ACC112 (cell line): Measurements from ENCODE around the gene USH2A.

Experiments used
- H2AFZ ChIP-seq: fragments of 200-600 bp; sonication (generic); one replicate; pipeline ENCODE4 v1.6.0; 2017; ENCODE audit warnings: antibody characterized with exemption, low read length; ENCODE audit not compliant: unreplicated experiment
- H3K27ac ChIP-seq: fragments of 200-600 bp; sonication (generic); 2 replicates; pipeline ENCODE4 v1.5.1; 2014; ENCODE audit warnings: low read depth, mild to moderate bottlenecking, antibody characterized with exemption, low read length, moderate library complexity
- H3K27me3 ChIP-seq: fragments of 200-600 bp; sonication (generic); 2 replicates; pipeline ENCODE4 v1.6.1; 2014; ENCODE audit warnings: mild to moderate bottlenecking, antibody characterized with exemption, low read length, moderate library complexity, mixed read lengths; ENCODE audit not compliant: insufficient read depth
- H3K36me3 ChIP-seq: fragments of 200-600 bp; sonication (generic); 2 replicates; pipeline ENCODE4 v1.6.1; 2016; ENCODE audit warnings: mild to moderate bottlenecking, antibody characterized with exemption, low read length, moderate library complexity, mixed read lengths; ENCODE audit not compliant: insufficient read depth
- H3K4me1 ChIP-seq: fragments of 200-600 bp; sonication (generic); one replicate; pipeline ENCODE4 v1.6.1; 2016; ENCODE audit warnings: low read length, mixed read lengths; ENCODE audit not compliant: insufficient read depth, unreplicated experiment, control insufficient read depth
- H3K4me3 ChIP-seq: fragments of 200-600 bp; sonication (generic); 2 replicates; pipeline ENCODE4 v1.5.1; 2014; ENCODE audit warnings: mild to moderate bottlenecking, low read depth, low read length
- H3K79me2 ChIP-seq: fragments of 200-600 bp; sonication (generic); one replicate; pipeline ENCODE4 v1.6.0; 2016; ENCODE audit warnings: low read length; ENCODE audit not compliant: control insufficient read depth, unreplicated experiment, insufficient read depth

The USH2A gene

DNA sequence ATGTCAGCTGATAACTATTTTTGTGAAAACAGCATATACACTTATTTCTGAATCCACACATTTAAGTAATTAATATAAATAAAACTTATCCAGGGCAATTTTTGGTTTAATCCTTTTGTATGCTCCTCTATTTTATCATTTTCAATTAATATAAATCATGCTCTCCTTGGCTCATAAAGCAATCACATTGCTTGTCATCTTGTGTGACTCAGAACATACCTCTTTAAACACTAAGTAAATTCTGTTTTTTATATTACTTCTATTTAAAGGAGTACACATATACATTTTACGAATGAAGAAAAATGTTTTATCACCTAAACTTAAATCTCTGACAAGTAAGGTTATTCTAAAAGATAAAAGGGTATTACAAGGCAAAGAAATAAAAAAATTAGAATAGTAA lies 175.3 kb downstream of the USH2A start:
- Histone ChIP-seq H3K27ac (no peak overlapping the region), H3K27me3 (peaks cover 15% of the 10 kb centered on the region; the same call in 1 of the 2 replicates)

GRCh38 chr1:216246577-216247203 lies 176.6 kb downstream of the USH2A start:
- Histone ChIP-seq H2AFZ (no peak overlapping the region), H3K4me1 (no peaks in the 10 kb centered on the region), H3K36me3 (no peaks in the 10 kb centered on the region), H3K4me3 (no peak overlapping the region), H3K27me3 (peaks cover 15% of the 10 kb centered on the region; the same call in 1 of the 2 replicates), H3K27ac (no peak overlapping the region), H3K79me2 (no peaks in the 10 kb centered on the region)

More for the DNA sequence above, 175.3 kb downstream of the USH2A start:
- H3K36me3 ChIP-seq, result no peaks in the 10 kb centered on the region
- no peak overlapping the region for H2AFZ ChIP-seq
- no peaks in the 10 kb centered on the region for H3K4me1 ChIP-seq
- no peak overlapping the region for H3K4me3 ChIP-seq
- H3K79me2 ChIP-seq, result no peaks in the 10 kb centered on the region

GRCh38 chr1:216238844-216239243 lies 184.4 kb downstream of the USH2A start:
- no peaks in the 10 kb centered on the region for H3K79me2 ChIP-seq
- no peaks in the 10 kb centered on the region for H3K36me3 ChIP-seq
- no peak overlapping the region for H2AFZ ChIP-seq
- H3K4me1 ChIP-seq, result peaks cover 6% of the 10 kb centered on the region
- H3K27ac ChIP-seq, result no peak overlapping the region
- H3K27me3 ChIP-seq, result peaks cover 5% of the 10 kb centered on the region; the same call in 1 of the 2 replicates
- H3K4me3 ChIP-seq, result no peak overlapping the region

- Histone ChIP-seq H3K27me3 (0 out of 2 replicates have a peak, but pooled peaks cover 5% of the 10 kb centered on the region), H3K36me3 (no peaks in the 10 kb centered on the region), H2AFZ (no peak overlapping the region), H3K27ac (no peak overlapping the region), H3K4me3 (no peak overlapping the region), H3K79me2 (no peaks in the 10 kb centered on the region), H3K4me1 (peaks cover 6% of the 10 kb centered on the region)
Observed at GRCh38 chr1:216237927-216238542, 185.2 kb downstream of the USH2A start.

- H3K4me1 ChIP-seq, result peaks cover 5% of the 10 kb centered on the region
- no peak overlapping the region for H3K4me3 ChIP-seq
- no peaks in the 10 kb centered on the region for H3K79me2 ChIP-seq
- no peaks in the 10 kb centered on the region for H3K36me3 ChIP-seq
- H3K27ac ChIP-seq, result no peak overlapping the region
- peaks cover 3% of the 10 kb centered on the region for H3K27me3 ChIP-seq
- H2AFZ ChIP-seq, result no peak overlapping the region
Observed at GRCh38 chr1:216224233-216224632, 199.0 kb downstream of the USH2A start.

DNA sequence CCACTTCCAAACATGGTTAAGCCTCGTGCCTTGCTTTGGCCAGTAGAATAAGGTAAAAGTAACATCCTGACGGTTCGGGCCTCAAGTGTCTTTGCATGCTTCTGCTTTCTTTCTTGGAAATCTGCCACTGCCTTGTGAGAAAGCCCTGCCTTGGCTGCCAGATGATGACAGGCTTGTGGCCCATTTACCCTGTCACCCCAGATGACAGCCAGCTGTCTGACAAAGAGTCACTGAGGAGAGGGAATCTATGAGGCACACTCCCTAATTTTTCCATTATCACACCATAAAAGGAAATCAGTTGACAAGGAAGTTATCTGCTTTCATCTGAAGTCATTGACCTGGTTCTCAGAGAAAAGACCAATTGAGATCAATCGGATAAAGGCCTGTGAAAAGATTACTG lies 199.8 kb downstream of the USH2A start:
- Histone ChIP-seq H3K27me3 (peaks cover 3% of the 10 kb centered on the region), H3K79me2 (no peaks in the 10 kb centered on the region), H2AFZ (no peak overlapping the region), H3K4me1 (peaks cover 5% of the 10 kb centered on the region), H3K4me3 (no peak overlapping the region), H3K27ac (no peak overlapping the region), H3K36me3 (no peaks in the 10 kb centered on the region)

- H3K79me2 ChIP-seq, result no peaks in the 10 kb centered on the region
- peaks cover 3% of the 10 kb centered on the region for H3K27me3 ChIP-seq
- H3K4me1 ChIP-seq, result peaks cover 5% of the 10 kb centered on the region
- H2AFZ ChIP-seq, result no peak overlapping the region
- H3K4me3 ChIP-seq, result no peak overlapping the region
- H3K27ac ChIP-seq, result no peak overlapping the region
- no peaks in the 10 kb centered on the region for H3K36me3 ChIP-seq
Observed at GRCh38 chr1:216222288-216222687, 201.0 kb downstream of the USH2A start.

- H3K27ac ChIP-seq, result no peak overlapping the region
- peak overlapping the region; percentile 97 for H3K4me3 ChIP-seq
- H3K27me3 ChIP-seq, result no peaks in the 10 kb centered on the region; the same call in 1 of the 2 replicates
- H3K4me1 ChIP-seq, result peaks cover 5% of the 10 kb centered on the region
- no peaks in the 10 kb centered on the region for H3K79me2 ChIP-seq
- H2AFZ ChIP-seq, result peak overlapping the region; percentile 100
- no peaks in the 10 kb centered on the region for H3K36me3 ChIP-seq
Observed at GRCh38 chr1:216221260-216221700, 202.0 kb downstream of the USH2A start.

GRCh38 chr1:216216305-216216704 lies 206.9 kb downstream of the USH2A start:
- H3K79me2 ChIP-seq, result no peaks in the 10 kb centered on the region
- H3K36me3 ChIP-seq, result no peaks in the 10 kb centered on the region
- H3K4me1 ChIP-seq, result no peaks in the 10 kb centered on the region
- H3K27me3 ChIP-seq, result no peaks in the 10 kb centered on the region; the same call in 1 of the 2 replicates
- no peak overlapping the region for H2AFZ ChIP-seq
- no peak overlapping the region for H3K4me3 ChIP-seq
- H3K27ac ChIP-seq, result no peak overlapping the region

GRCh38 chr1:216215169-216215568 lies 208.1 kb downstream of the USH2A start:
- H3K4me3 ChIP-seq, result no peak overlapping the region
- H3K27ac ChIP-seq, result no peak overlapping the region
- H3K4me1 ChIP-seq, result no peaks in the 10 kb centered on the region
- H3K36me3 ChIP-seq, result no peaks in the 10 kb centered on the region
- no peaks in the 10 kb centered on the region; the same call in 1 of the 2 replicates for H3K27me3 ChIP-seq
- no peak overlapping the region for H2AFZ ChIP-seq
- no peaks in the 10 kb centered on the region for H3K79me2 ChIP-seq

DNA sequence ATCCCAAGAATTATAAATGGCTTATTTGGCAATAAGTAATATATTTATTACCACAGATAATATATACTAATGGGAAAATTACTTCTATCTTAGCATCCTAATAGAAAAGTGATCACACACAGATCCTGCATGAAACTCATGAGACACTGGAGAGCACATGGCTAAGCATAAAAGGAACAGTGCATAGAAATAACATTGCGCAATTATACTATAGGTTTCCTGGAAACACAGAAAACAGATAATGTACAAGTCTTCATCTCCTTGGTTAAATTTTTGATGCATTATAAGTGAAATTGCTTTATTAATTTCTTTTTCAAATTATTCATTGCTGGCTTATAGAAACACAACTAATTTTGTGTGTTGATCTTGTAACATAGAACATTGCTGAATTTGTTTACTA lies 210.4 kb downstream of the USH2A start:
- no peak overlapping the region for H3K4me3 ChIP-seq
- no peaks in the 10 kb centered on the region for H3K36me3 ChIP-seq
- no peak overlapping the region for H3K27ac ChIP-seq
- no peak overlapping the region for H2AFZ ChIP-seq
- no peaks in the 10 kb centered on the region for H3K4me1 ChIP-seq
- no peaks in the 10 kb centered on the region for H3K27me3 ChIP-seq
- no peaks in the 10 kb centered on the region for H3K79me2 ChIP-seq
